HG02610 (cell line): Measurements from ENCODE around the gene SPOP.
"Not testable (repeated sequence)": the region's sequence is repeated elsewhere in the genome, so short reads cannot be mapped to it uniquely, and the experiment has no call there.

Source experiments
- ATAC-seq: cut with Tn5 transposase; IDR thresholded peaks from one replicate; pipeline ENCODE4 v1.9.1; 2021; ENCODE audit warnings: mild to moderate bottlenecking, moderate library complexity; ENCODE audit not compliant: unreplicated experiment

SPOP gene

DNA sequence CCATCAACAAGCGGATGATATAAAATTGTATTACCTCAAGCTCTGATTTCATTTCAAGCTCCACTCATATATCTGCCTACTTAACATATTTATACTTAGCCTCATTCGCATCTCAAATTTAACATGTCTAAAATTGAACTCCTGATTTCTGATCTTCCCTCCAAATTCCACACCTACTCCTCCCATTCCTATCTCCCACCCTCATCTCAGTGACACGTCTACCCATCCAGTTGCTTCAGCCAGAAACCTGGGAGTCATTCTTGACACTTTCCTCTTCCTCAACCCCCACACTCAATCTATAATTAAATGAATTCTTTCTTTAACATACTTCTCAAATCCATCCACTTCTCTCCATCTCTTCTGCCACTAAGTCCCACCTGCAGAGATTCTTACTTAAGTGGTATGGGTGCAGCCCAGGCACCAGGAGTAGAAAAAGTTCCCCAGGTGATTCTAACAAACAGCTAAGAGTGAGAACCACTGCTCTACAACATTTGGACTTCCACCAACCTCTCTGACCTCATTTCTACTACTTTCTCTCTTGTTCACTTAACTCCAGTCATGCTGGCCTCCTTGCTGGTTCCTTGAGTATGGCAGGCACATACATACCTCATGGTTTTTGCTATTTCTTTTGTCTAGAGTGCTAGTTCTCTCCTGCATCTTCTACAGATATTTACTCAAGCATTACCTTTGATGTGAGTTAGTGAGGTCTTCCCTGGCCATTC, 18.1 kb downstream of the SPOP start:
- ATAC-seq: peak; percentile 49

DNA sequence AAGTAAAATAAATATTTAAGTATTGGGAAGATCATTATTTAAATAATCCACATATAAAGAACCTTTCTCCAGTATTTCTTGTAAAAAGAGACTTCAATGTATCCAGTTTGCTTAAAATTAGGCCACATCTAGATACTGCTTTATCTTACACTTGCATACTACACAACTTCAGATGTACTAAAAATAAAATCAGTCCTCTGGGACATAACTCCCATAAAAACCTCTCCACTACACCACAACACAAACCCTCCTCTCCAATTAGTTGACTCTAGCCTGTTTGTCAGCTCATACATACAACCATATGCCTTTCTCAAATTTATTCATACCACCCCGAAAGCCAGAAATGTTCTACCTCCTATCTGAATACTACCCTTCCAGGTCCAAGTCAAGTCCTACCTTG, 21.6 kb downstream of the SPOP start:
- ATAC-seq: no peak

DNA sequence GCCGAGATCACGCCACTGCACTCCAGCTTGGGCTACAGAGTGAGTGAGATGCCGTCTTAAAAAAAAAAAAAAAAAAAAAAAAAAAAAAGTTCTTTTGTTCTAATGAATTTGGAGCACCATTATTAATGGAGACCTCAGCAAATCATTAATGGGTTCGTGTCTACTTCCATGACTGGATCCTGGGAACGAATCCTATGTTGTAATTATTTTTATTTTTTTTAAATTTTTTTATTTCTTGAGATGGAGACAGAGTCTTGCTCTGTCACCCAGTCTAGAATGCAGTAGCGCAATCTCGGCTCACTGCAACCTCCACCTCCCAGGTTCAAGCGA, 30.7 kb downstream of the SPOP start:
- ATAC-seq: peak; percentile 16

DNA sequence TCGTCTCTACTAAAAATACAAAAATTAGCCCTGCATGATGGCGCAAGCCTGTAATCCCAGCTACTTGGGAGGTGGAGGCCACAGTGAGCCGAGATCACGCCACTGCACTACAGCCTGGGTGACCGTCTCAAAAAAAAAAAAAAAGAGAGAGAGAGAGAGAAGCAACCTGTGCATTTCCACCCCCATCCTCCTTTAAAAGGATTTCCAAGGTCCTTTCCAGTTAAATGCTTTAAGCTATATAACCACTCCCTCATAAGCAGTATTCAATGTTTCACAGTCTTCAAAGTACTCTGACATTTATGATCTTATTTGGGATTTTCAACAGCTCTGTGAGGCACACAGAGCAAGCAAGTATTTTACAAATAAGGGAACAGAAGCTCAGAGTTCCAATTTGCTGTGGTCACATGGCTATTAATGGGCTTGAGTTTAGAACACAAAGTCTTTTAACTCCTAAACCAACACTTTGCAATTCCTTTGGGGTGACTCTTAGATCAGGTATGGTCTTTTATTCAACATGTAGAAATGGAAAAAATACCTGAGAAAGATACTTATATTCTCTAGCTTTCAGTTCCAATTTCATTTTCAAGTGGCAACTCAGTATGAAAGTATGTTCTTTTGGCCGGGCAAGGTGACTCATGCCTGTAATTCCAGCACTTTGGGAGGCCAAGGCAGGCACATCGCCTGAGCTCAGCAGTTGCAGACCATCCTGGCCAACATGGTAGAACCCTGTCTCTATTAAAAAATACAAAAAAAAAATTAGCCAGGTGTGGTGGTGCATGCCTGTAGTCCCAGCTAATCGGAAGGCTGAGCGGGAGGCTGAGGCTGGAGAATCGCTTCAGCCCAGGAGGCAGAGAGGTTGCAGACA, 31.3 kb downstream of the SPOP start:
- peak; percentile 76 for ATAC-seq

DNA sequence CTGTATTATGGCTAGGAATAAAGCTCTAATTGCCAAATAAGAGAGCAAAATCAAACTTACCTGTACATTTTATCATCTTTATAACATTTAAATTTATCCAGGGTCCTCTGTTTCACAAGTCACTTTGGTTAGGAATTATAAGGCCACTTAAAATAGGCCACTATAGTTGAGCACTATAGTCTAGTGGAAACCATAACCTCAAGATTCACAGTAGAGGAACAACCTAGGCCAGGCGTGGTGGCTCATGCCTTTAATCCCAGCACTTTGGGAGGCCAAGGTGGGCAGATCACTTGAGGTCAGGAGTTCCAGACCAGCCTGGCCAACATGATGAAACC, 31.9 kb downstream of the SPOP start:
- ATAC-seq: not testable (repeated sequence)

DNA sequence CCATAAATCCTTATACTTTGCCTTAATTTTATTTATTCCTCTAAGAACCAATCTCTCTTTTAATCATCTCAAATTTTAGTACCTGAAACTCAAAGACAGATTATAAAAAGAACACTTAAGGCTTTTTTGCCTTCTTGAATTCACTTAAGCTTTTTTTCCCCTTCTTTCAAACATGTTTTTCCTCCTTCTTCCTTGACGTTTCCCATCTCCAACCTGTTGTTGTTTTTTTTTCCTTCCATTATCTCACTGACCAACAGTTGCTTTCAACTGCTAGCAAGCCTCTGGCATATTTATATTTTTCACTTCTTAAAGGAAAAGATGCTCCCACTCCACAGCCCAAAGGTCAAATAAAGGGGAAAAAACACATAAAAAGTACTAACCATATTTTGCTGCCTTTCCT, 32.2 kb downstream of the SPOP start:
- ATAC-seq: no peak

DNA sequence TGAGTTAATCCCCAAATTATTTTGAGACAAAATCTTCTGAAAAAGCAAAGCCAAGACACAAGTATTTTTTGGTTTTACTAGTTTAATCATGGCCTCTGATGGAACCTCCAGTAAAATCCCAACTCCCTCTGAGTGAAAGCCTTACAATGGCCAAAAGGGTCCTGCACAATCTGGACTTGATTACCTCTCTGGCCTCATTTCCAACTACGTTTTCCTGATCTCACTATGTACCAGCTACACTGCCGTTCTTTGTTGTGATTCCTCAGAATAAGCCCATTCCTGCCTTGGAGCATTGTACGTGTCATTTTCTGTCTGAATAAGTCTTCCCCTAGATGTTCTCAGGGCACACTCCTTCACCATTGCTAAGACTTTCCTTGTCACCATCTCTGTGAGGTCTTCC, 37.3 kb downstream of the SPOP start:
- no peak for ATAC-seq

DNA sequence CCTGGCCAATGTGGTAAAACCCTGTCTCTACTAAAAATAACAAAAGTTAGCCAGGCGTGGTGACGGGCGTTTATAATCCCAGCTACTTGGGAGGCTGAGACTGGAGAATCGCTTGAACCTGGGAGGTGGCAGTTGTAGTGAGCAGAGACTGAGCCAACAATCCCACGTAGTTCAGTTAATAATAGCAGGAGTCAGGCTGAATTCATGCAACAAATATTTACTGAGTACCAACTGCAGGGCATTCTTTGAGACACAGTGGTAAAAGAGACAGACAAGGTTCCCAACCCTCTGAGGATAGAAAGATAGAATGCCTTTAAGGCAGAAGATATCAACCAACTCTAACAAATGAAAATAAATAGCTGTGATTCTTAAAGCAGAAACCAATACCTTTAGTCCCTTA, 39.1 kb downstream of the SPOP start:
- no peak for ATAC-seq

DNA sequence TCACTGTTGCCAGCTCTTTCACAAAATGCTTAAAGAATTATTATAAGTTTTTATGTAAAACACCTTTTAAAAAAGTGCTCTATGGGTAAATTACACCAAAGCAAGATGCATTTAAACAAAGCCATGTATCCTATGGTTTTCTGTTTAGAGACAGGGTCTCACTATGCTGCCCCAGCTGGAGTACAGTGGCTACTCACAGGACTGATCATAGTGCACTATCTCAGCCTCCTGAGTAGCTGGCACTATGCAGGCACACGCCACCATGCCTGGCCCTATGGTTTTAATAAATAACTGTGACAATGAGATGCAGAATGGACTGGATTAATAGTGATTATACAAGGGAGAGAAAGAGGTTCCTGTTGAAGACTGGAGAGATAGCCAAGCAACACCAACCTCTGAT, 40.2 kb downstream of the SPOP start:
- no peak for ATAC-seq

DNA sequence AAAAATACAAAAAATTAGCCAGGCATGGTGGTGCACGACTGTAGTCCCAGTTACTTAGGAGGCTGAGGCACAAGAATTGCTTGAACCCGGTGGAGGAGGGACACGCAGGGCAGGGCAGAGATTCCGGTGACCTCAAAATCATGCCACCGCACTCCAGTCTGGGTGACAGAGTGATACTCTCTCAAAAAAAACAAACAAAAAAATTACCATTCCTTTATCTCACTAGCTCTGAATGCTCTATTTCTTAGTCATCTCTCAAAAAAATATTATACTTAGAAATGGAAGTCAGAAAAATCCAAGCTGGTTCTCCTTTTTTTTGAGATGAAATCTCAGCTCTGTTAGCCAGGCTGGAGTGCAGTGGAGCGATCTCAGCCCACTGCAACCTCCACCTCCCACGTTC, 40.8 kb downstream of the SPOP start:
- ATAC-seq: no peak

DNA sequence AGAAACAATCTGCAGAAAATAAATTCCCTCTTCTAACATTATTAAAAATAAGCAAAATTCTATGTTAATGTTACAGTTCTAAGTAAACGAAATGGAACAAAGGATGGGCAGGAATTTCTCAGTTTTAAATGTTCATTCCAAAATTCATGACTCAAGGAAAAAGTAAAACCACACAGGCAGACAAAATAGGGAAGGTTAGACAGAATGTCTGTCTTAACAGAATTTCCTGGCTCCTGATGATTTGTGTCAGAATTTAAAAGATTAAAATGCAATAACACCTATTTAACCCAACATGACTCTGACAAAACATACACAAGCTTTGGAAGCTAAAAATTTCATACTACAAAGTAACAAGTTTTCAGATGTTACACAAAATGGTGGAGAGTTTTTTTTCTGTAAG, 42.8 kb downstream of the SPOP start:
- ATAC-seq: no peak

DNA sequence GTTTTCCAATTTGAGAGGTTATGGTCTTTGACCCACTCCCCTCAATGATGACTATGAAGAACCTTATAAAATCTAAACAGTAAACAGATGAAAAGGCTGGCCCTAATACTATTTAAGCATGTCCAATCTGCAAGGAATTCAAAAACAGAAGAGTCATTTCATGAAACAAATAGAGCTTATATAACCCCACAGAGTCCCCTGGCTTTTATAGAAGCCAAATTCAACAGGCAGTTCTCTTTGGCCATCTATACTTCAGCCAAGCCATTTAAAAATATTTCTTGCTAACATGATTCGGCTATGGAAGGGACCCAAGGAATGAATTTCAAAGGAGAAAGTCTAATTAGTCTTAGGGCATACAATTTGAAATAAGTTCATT, 43.4 kb downstream of the SPOP start:
- ATAC-seq: no peak

DNA sequence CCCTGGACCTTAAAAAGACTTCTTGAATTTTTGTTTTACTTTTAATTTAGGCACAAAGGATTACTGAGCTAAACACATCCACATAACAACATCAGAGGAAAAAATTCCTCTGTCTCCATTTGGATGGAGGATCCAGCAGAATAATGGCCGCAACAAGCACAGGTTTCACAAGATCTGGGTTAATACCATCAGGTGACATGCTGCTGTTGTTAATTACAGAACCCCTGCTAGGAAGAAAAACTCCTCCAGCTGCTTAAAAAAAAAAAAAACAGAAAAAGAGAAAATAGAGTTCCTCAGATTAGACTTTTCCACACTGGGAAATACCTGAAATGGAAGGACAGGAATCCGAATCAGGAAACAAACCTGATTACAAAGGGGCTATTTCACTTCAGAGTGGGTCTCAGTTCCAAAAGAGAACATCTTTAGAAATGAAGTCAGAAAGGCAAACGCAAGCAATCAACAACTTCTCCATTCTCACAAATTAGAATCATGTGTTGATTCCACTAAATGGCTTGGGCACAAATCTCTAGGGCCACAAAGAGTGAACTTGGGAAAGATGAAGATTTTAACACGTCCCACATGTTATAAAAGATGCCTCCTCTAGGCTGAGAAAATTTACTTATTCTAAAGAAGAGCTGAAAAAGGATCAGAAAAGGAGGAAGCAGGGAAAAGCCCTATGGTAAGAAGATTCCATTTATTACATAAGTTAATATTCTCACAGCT, 44.0 kb downstream of the SPOP start:
- ATAC-seq: no peak

DNA sequence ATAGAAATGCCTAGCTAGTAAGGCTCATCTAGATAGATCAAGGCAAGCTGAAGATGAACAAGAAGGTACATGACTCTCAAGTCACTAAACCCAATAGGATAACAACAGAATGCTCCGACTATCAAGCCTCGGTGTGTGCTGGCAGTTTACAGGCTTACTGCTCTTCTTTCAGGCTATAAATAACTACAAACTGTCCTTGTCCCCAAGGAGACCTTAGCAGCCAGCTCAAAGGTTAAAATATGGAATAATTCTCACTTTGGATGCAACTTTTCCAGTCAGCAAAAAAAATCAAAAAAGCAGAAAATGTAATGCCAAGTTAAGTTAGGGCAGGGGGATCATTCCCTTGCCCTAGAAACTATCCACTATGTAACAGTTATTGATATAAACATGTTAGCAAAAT, 44.6 kb downstream of the SPOP start:
- ATAC-seq: no peak

DNA sequence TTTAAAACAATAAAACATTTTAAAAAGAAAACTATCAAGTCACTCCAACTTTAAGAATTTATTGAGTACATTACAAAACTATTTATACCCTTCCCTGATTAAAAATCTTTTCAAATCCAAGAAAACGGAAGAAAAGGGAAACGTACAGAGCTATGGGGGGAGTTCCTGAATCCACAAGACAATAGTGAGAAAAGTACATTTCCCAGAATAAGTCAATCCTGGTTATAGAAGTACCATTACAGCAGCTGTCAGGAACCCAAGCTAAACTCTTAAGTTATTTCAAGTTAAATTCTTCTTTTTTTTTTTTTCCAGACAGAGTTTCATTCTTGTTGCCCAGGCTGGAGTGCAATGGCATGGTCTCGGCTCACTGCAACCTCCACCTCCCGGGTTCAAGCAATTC, 45.7 kb downstream of the SPOP start:
- ATAC-seq: no peak

DNA sequence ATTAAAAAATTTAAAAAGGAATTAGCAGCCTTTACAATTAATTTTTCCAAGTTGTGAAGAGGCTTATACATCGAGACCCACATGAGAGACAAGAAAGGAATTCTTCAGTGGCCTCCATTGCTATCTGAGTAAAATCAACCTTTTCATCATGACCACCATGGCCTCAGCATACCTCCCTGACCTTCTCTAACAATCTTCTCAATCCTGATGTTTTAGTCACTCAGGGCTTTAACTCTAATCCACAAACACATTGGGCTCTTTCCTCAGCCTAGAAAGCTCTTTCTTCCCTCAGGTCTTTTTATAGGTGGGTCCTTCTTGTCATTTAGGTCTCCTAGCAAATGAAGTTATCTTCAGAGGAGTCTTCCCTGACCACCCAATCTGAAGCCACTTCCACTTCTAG, 46.4 kb downstream of the SPOP start:
- ATAC-seq: no peak

DNA sequence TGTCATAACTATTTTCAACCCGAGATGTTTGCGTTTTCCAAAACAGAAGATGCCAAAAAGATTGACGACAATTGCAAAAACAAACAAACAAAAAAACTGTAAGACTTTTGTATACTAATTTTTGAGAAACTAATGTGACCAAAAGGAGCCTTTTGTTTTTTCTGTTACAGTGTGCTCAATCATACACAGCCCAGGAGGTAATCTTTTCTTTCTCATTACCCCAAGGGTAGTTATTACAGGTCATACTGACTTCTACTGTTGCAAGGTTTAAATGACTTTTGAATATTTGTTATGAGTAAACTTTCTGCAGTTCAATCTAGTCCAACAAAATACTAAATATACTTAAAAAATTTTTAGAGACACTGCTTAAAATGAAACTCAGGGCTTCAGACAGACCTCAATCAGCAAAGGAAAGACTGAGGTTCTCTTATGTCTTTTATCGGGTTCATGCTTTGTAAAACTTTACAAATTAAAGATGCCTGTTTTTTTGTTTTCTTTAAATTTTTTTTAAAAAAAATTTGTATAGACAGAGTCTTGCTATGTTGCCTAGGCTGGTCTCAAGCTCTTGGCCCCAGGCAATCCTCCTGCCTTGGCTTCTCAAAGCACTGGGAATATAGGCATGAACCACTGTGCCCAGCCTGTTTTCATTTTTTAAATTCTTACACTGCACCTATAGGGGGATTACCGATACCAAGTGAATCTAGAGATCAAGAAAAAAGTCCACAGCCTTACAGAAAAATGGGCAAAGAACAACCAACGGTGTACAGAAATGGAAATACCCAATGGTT, 47.6 kb downstream of the SPOP start:
- ATAC-seq: no peak

DNA sequence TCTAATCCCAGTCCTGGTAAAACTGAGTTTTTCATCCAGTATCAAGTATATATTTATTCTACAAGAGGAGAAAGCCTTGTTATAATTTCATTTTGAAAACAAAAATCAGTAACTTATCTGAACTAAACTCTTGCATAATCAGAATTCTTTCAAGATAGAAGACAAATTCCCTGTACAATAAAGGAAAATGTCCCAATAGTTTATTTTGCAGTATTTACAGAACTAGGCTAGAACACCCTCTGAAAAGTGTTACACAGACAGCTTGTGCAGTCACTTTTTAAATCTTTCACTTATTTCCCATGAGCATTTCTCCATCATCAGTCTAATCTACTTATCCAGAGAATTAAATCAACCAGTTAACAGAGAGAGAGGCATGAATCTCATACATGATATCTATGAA, 48.5 kb downstream of the SPOP start:
- no peak for ATAC-seq

DNA sequence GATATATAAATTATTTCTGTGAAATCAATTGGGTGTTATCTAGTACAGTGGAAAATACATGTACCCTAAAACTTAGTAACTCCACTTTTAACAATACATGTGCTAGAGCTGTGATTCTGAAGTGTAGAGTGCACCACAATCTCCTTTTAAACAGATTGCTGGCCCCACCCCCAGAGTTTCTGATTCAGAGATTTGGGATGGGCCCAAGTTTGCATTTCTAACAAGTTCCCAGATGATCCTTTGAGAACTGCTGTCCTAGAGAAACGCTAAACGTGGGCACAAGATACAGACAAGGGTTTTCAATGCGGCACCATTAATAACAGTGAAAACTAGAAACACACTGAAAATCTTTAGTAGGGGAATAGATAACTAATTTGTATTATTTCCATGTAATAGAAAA, 53.0 kb downstream of the SPOP start:
- no peak for ATAC-seq

DNA sequence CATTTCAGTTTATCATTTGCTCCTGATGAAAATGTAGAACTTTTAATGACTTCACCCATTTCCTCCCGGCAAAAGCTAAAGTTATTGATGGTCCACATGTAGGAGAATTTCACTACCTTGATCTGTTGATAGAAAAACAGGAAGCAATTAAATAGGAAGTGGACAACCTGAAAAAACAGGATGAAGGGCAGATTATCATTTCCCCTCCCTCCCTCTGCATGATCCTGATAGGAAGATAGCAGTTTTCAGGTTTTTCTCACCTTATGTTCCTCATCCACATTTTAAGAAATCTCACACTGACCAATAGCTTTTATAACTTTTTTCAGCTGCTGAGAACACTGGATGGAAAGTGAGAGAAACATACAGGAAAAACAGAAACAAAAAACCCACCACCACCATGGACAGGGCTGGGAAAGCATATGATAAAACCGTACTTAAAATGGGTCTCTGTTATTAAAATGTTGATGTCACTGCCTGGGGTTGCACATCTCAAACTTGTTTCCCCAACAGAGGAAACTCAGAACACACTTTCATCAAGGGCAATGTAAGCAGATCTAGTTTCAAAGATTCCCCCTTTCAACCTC, 55.9 kb downstream of the SPOP start:
- no peak for ATAC-seq

DNA sequence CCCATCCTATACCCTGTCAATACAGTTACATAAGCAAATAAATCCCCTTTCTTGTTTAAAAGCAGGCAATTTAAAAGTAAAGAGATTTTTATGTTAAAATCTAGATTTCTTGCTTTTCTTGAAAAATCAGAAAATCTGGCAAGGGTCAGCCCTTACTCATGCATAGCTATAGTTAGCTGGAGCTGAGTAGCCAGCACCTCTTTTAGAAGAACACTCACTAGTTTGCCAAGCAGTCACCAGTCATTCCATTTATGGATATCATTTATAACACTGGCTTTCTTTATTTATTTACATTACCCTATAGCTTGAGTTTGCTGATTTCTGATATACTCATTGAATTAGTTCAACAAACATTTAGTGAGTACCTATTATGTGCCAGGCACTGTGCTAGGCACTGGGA, 56.5 kb downstream of the SPOP start:
- ATAC-seq: no peak
